GM21515 (cell line): Measurements from ENCODE around the gene GTF2H4.
"Not testable (repeated sequence)": the region's sequence is repeated elsewhere in the genome, so short reads cannot be mapped to it uniquely, and the experiment has no call there.

Experiments
- ATAC-seq: cut with Tn5 transposase; IDR thresholded peaks from one replicate; pipeline ENCODE4 v1.9.1; 2021; ENCODE audit not compliant: unreplicated experiment

GTF2H4 gene

GRCh38 chr6:30907758-30908591, at the start of gene GTF2H4:
GTF2H4 (plus strand) TSS chr6:30908207.
- peak; percentile 87 for ATAC-seq

- ATAC-seq = not testable (repeated sequence)
These were observed 48.3 kb upstream of the GTF2H4 start for GRCh38 chr6:30859726-30860125.

- no peak for ATAC-seq
These were observed 46.6 kb upstream of the GTF2H4 start for GRCh38 chr6:30861257-30862048.

DNA sequence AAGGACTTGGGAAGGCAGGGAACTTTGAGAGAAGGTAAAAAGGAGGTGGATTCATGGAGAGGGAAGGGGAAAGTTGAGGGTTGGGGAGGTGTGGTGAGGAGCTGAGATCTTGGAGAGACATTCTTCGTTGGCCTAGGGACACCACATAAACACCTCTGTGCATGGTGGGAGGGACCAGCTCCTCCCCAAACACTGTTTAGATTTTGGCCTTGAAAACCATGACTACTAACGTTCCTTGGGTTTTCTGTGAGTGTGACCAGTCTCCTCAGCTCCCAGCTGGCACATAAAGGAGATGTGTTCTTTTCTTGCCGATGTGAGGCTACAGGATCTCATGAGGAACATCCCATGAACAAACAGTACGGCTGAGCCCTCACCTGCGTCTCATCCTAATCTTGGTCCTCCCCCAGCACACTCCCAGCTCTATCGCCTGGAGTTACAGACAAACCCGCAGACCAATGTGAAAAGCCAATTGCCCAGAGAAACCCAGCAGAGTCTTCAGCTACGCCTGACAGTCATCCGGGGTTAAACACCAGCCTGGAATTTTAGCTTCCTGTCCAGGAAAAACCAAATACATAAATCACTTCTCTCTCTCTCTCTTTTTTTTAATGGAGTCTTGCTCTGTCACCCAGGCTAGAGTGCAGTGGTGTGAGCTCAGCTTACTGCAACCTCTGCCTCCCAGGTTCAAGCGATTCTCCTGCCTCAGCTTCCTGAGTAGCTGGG, 45.7 kb upstream of the GTF2H4 start:
- ATAC-seq = no peak

DNA sequence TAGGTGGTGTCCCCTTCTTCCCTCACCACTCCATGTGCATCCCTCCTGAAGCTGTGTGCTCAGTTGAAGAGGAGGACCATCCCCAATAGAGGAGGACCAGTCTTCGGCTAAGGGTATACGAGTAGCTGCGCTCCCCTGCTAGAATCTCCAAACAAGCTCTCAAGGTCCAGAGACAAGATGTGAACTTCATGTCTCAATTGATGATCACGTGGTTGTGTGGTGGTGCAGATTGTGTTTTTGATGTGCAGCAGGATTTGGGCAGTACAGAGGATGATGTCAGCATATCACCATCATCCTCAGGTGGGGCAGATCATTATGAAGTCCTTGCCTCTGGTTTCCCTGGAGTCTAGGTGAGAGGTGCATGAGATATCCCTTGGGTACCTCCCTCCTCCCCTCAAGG, 43.7 kb upstream of the GTF2H4 start:
- ATAC-seq = no peak

DNA sequence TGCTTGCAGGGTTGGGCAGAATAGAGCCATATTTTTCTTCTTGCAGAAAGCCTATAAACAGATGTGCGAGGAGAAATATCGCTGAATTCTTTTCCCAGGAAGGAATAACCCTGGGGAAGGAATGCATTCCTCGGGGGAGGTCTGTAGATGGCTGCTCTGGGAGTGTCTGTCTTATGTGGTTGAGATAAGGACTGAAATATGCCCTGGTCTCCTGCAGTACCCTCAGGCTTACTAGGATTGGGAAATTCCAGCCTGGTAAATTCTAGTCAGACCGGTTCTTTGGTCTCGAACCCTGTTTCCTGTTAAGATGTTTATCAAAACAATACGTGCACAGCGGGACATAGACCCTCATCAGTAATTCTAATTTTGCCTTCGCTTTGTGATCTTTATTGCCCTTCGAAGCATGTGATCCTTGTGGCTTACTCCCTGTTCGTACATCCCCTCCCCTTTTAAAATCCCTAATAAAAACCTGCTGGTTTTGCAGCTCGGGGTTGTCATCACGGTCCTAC, 38.7 kb upstream of the GTF2H4 start:
- not testable (repeated sequence) for ATAC-seq

GRCh38 chr6:30870546-30870945, 37.5 kb upstream of the GTF2H4 start:
- no peak for ATAC-seq

DNA sequence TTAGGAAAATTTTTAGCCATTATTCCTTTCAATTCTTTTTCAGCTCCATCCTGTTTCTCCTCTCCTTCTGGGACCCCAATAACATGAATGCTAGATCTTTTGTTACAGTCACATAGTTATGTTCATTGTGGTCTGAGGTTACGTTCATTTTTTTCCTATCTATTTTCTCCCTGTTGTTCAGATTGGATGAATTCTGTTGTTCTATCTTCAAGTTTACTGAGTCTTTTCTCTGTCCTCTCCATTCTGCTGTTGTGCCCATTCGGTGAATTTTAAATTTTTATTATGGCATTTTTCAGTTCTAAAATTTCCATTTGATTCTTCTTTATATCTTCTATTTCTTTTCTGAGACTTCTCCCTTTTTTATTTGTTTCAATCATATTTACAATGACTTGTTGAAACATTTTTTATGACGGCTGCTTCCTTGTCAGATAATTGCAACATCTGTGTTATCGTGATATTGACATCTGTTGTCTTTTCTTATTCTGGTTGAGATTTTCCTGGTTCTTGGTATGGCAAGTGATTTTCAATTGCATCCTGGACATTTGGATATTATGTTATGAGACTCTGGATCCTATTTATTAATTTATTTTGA, 36.3 kb upstream of the GTF2H4 start:
- ATAC-seq = no peak

DNA sequence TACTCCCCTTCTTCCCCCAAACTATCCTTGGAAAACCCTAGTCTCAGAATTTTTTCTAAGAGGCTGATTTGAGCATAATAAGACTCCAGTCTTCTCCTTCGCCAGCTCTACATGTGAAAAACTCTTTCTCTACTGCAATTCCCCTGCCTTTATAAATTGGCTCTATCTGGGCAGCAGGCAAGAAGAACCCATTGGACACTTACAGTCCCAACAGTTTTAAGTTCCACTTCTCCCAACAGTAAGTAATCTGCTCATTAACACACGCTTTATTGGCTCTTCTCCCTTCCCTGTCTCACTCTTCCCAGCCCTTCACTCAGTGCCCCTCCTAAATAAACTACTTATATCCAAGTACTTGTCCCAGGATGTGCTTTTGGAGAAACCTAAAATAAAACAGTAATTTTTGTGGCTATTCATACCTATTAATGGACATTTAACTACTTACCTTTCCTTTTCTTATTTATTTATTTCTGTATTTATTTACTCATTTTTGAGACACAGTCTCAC, 34.8 kb upstream of the GTF2H4 start:
- no peak for ATAC-seq

DNA sequence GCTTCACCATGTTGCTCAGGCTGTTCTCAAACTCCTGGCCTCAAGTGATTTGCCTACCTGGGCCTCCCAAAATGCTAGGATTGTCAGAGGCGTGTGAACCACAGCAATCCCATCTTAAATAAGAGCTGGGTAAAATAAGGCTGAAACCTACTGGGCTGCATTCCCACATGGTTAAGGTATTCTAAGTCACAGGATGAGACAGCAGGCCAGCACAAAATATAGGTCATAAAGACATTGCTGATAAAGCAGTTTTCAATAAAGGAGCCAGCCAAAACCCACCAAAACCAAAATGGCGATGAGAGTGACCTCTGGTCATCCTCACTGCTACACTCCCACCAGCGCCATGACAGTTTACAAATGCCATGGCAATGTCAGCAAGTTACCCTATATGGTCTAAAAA, 34.2 kb upstream of the GTF2H4 start:
- not testable (repeated sequence) for ATAC-seq

- ATAC-seq = no peak
These were observed 32.6 kb upstream of the GTF2H4 start for GRCh38 chr6:30875244-30876038.

GRCh38 chr6:30876039-30876730, 31.8 kb upstream of the GTF2H4 start:
- ATAC-seq = no peak

DNA sequence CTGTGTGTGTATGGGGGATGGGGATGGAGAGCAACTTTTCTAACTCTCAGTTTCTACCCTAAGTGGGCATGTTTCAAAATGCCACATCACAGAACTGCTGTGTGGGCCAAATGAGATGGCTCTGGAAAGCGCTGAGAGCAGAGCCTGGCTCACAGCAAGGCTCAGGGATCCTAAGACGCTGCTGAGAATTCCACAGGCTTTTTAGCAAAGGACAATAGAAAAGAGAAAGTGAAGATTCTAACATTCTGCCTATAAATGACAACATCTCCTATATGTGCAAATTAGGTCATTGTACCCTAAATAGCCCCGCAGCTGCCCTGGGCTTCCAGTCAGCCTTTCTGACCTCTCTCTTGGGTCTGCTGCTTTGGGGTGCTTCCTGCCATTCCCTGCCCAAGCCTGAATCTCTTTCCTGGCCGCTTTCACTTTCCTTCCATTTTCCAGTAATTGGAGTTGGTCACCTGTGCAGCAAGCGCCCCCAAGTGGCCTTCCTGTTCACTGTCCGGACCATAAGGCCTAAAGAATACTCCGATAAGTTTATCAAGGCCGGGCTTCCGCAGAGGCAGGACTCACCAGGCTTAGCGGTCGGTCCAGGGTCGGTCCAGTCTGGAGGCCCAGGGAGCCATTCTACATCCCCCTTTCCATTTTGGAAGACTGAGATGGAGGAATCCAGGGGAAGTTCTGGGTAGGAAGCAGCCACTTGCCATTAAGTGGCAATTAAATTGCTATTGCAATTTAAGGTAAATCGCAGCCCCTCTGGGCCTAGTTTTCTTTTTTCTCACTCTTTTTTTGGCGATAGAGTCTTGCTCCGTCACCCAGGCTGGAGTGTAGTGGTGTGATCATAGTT, 30.4 kb upstream of the GTF2H4 start:
- ATAC-seq = peak; percentile 51

DNA sequence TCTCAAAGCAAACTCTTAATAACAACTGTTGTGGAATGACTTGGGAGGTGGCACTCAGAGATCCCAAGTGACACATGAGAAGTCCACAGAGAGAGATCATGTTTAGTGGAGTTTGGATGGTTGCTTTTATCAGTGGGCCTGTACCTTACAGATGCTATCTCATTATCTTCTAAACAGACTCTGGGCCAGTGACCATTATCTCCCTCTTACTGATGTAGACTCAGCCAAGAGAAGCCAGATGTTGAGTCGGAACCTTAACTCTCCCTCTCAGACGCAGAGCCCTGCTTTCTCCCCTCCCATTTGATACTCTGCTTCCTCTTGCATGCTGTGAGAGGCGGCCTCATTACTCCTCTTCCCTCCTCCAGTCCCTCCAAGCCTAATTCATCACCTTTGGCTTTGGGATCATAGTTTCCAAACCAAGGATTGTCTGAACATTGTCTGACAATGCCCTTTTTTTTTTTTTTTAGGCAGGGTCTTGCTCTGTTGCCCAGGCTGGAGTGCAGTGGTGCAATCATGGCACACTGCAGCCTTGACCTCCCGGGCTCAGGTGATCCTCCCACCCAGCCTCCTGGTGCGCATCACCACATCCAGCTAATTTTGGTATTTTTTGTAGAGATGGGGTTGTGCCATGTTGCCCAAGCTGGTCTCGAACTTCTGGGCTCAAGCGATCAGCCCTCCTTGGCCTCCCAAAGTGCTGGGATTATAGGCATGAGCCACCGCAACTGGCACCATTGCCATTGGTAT, 28.2 kb upstream of the GTF2H4 start:
- ATAC-seq = no peak

GRCh38 chr6:30880698-30881252, 27.2 kb upstream of the GTF2H4 start:
- ATAC-seq = no peak

- ATAC-seq = no peak
These were observed 26.4 kb upstream of the GTF2H4 start for GRCh38 chr6:30881392-30882203.
